H1 (cell line): Measurements from ENCODE around the gene FLT4. TPM values are rescaled to one million over a fixed set of nuclear protein-coding genes. Genes with fewer than 3 reads are reported as not detected.

Experiments used
- CTCF ChIA-PET: fragments of 300-600 bp; sonication (Branson Sonifier 250); formaldehyde crosslinking; loops from one replicate; lab custom pipeline; 2021; ENCODE audit not compliant: partially characterized antibody; lab: Charles Lee
- POLR2A ChIA-PET: fragments of 300-600 bp; sonication (Branson Sonifier 250); formaldehyde crosslinking; loops from one replicate; lab custom pipeline; 2021; ENCODE audit warnings: inconsistent platforms; ENCODE audit not compliant: partially characterized antibody; lab: Charles Lee
- DNase-seq, 2 experiments: peaks; one replicate each; pipeline versions ENCODE4 v3.0.0 to v3.0.0-alpha.2; 2010 to 2022; ENCODE audit warnings: low spot score in 2 of 2, low read depth in 1 of 2, mixed read lengths in 1 of 2
- FAIRE-seq: peaks from 2 replicates; lab custom pipeline; 2011; peaks lifted over from hg19 to GRCh38; lab: Jason Lieb, UNC
- H2AFZ ChIP-seq: 2 replicates; pipeline ENCODE4 v1.8.1; 2012; ENCODE audit warnings: low read length, inconsistent platforms
- H2AK5ac ChIP-seq: 2 replicates; pipeline ENCODE4 v1.6.1; 2013; ENCODE audit warnings: low read depth, low read length
- H2BK120ac ChIP-seq: replicated peaks from 2 replicates; pipeline ENCODE3; 2013; ENCODE audit warnings: low read depth, low read length, inconsistent platforms
- H2BK12ac ChIP-seq: 2 replicates; pipeline ENCODE4 v1.6.1; 2013; ENCODE audit warnings: low read depth, low read length
- H2BK15ac ChIP-seq: 2 replicates; pipeline ENCODE4 v1.6.1; 2013; ENCODE audit warnings: low read length
- H2BK20ac ChIP-seq: 2 replicates; pipeline ENCODE4 v1.6.1; 2013; ENCODE audit warnings: low read length
- H2BK5ac ChIP-seq: 2 replicates; pipeline ENCODE4 v1.6.1; 2013; ENCODE audit warnings: low read depth, low read length
- H3K14ac ChIP-seq: 2 replicates; pipeline ENCODE4 v1.6.1; 2013; ENCODE audit warnings: inconsistent platforms; ENCODE audit not compliant: insufficient read length
- H3K18ac ChIP-seq: 2 replicates; pipeline ENCODE4 v1.6.1; 2013; ENCODE audit warnings: low read length; ENCODE audit errors: extremely low read depth
- H3K23ac ChIP-seq: 2 replicates; pipeline ENCODE4 v1.6.1; 2013; ENCODE audit warnings: inconsistent platforms; ENCODE audit not compliant: insufficient read length
- H3K23me2 ChIP-seq: 2 replicates; pipeline ENCODE4 v1.6.1; 2013; ENCODE audit warnings: low read depth, low read length
- H3K27ac ChIP-seq: 2 replicates; pipeline ENCODE4 v1.6.1; 2011; ENCODE audit warnings: low read depth, low read length, inconsistent platforms
- H3K27me3 ChIP-seq, 4 experiments: replicated peaks in 1 of 4; 1 replicate in 1 of 4; 2 replicates in 3 of 4; pipeline versions ENCODE4 v1.6.1 to v1.8.1; 2011 to 2013; ENCODE audit warnings: low read length in 3 of 4, mild to moderate bottlenecking in 3 of 4, inconsistent platforms in 2 of 4, mixed read lengths in 2 of 4, moderate library complexity in 1 of 4; ENCODE audit not compliant: control insufficient read depth in 3 of 4, insufficient read depth in 3 of 4; ENCODE audit errors: extremely low read depth in 1 of 4
- H3K36me3 ChIP-seq, 4 experiments: 2 replicates each; pipeline versions ENCODE4 v1.6.1 to v1.8.1; 2011 to 2013; ENCODE audit warnings: mild to moderate bottlenecking in 4 of 4, low read length in 3 of 4, moderate library complexity in 2 of 4, control low read depth in 1 of 4, inconsistent platforms in 1 of 4; ENCODE audit not compliant: insufficient read depth in 4 of 4, control insufficient read depth in 2 of 4
- H3K4ac ChIP-seq: replicated peaks from 2 replicates; pipeline ENCODE3; 2013; ENCODE audit warnings: low read length, low read depth, mixed read lengths, inconsistent platforms; ENCODE audit not compliant: insufficient read length
- H3K4me1 ChIP-seq, 4 experiments: replicated peaks in 1 of 4; 1 replicate in 1 of 4; 2 replicates in 3 of 4; pipeline versions ENCODE4 v1.6.1 to v1.8.1; 2011 to 2013; ENCODE audit warnings: low read length in 3 of 4, inconsistent platforms in 2 of 4, mixed read lengths in 1 of 4; ENCODE audit not compliant: insufficient read depth in 4 of 4, control insufficient read depth in 3 of 4
- H3K4me2 ChIP-seq, 2 experiments: 2 replicates each; pipeline versions ENCODE4 v1.6.1 to v1.8.1; 2011 to 2013; ENCODE audit warnings: low read depth in 2 of 2, low read length in 2 of 2, control low read depth in 1 of 2, inconsistent platforms in 1 of 2, mild to moderate bottlenecking in 1 of 2; ENCODE audit not compliant: insufficient read depth in 1 of 2
- H3K4me3 ChIP-seq, 4 experiments: fragments of 200-600, 300-600 bp in 1 of 4; sonication (generic), shearing (Covaris generic), sonication (Bioruptor Twin) in 1 of 4; 2 replicates each; pipeline versions ENCODE4 v1.5.1 to v1.8.1; 2011 to 2016; ENCODE audit warnings: low read length in 4 of 4, low read depth in 3 of 4, control low read depth in 2 of 4, inconsistent platforms in 2 of 4, mild to moderate bottlenecking in 2 of 4, mixed read lengths in 1 of 4, moderate library complexity in 1 of 4; ENCODE audit not compliant: insufficient read depth in 2 of 4; ENCODE audit errors: extremely low read depth in 1 of 4
- H3K56ac ChIP-seq: replicated peaks from 2 replicates; pipeline ENCODE3; 2013; ENCODE audit warnings: low read depth, mild to moderate bottlenecking, mixed read lengths, low read length, inconsistent platforms; ENCODE audit not compliant: insufficient read length
- H3K79me1 ChIP-seq: 2 replicates; pipeline ENCODE4 v1.6.1; 2013; ENCODE audit warnings: low read depth, low read length, control low read depth
- H3K79me2 ChIP-seq, 2 experiments: 2 replicates each; pipeline versions ENCODE4 v1.6.1 to v1.8.1; 2012 to 2013; ENCODE audit warnings: low read length in 2 of 2, mild to moderate bottlenecking in 2 of 2, inconsistent platforms in 1 of 2; ENCODE audit not compliant: insufficient read depth in 2 of 2, control insufficient read depth in 1 of 2
- H3K9ac ChIP-seq, 4 experiments: replicated peaks in 1 of 4; 1 replicate in 1 of 4; 2 replicates in 3 of 4; pipeline versions ENCODE4 v1.6.1 to v1.8.1; 2011 to 2013; ENCODE audit warnings: low read depth in 3 of 4, low read length in 3 of 4, control low read depth in 2 of 4, mild to moderate bottlenecking in 2 of 4, moderate library complexity in 2 of 4, inconsistent platforms in 1 of 4; ENCODE audit errors: extremely low read depth in 1 of 4
- H3K9me3 ChIP-seq, 2 experiments: 2 replicates each; pipeline versions ENCODE4 v1.6.1 to v1.8.1; 2012 to 2013; ENCODE audit warnings: mild to moderate bottlenecking in 2 of 2, moderate library complexity in 2 of 2, control low read depth in 1 of 2, inconsistent platforms in 1 of 2, low read depth in 1 of 2, low read length in 1 of 2, mixed read lengths in 1 of 2; ENCODE audit not compliant: insufficient read depth in 2 of 2
- H4K20me1 ChIP-seq, 2 experiments: replicated peaks in 1 of 2; 2 replicates each; pipeline versions ENCODE3 to v1.8.1; 2011 to 2013; ENCODE audit warnings: inconsistent platforms in 2 of 2, low read length in 2 of 2, mild to moderate bottlenecking in 1 of 2; ENCODE audit not compliant: insufficient read depth in 2 of 2, control insufficient read depth in 1 of 2
- H4K5ac ChIP-seq: 2 replicates; pipeline ENCODE4 v1.6.1; 2013; ENCODE audit warnings: low read length, low read depth, mixed read lengths, inconsistent platforms; ENCODE audit not compliant: insufficient read length
- H4K8ac ChIP-seq: 2 replicates; pipeline ENCODE4 v1.8.0; 2013; ENCODE audit warnings: mild to moderate bottlenecking, moderate library complexity, low read length, inconsistent platforms; ENCODE audit not compliant: insufficient read depth; ENCODE audit errors: extremely low read depth
- H4K91ac ChIP-seq: replicated peaks from 2 replicates; pipeline ENCODE3; 2013; ENCODE audit warnings: low read length, mixed read lengths, inconsistent platforms; ENCODE audit not compliant: insufficient read length
- HDAC6 ChIP-seq: IDR thresholded peaks from one replicate; pipeline ENCODE4 v1.7.1; 2012; ENCODE audit warnings: low read depth, mild to moderate bottlenecking, inconsistent platforms, low read length, moderate library complexity
- POU5F1 ChIP-seq: IDR thresholded peaks from 2 replicates; pipeline ENCODE4 v1.6.1; 2011; ENCODE audit warnings: low read depth, mild to moderate bottlenecking, low read length, moderate library complexity
- WGBS, 2 experiments: shearing (Covaris generic) in 1 of 2; methylation state at CpG; one replicate each; pipeline versions ENCODE4 v1.1.6 to v1.1.7; 2013 to 2015; ENCODE audit warnings: low lambda C conversion rate in 2 of 2, mixed read lengths in 2 of 2, inconsistent platforms in 1 of 2, low coverage in 1 of 2, missing lambda C conversion rate in 1 of 2; ENCODE audit not compliant: insufficient replicate concordance in 2 of 2, insufficient coverage in 1 of 2, insufficient read length in 1 of 2; ENCODE audit errors: extremely low coverage in 1 of 2, missing lambda C conversion rate in 1 of 2; 5-methylcytosine and 5-hydroxymethylcytosine counted together
- polyA plus RNA-seq, 7 experiments: library from polyadenylated mRNA; depleted of rRNA in 3 of 7; stranded (reverse) in 5 of 7; unstranded in 2 of 7; fragments of >200 nt in 5 of 7; fragments of 200-250 nt in 2 of 7; gene quantifications; 1 replicate in 5 of 7; 2 replicates in 1 of 7; 4 replicates in 1 of 7; pipeline versions ENCODE4 v1.2.1 to v1.2.3, GENCODE V29; 2011 to 2013; ENCODE audit warnings: missing spikeins in 2 of 7, mixed read lengths in 2 of 7
- total RNA-seq: library from RNA; stranded (reverse); fragmentation: NEBNext Ultra II Directional; extraction: Animal tissue kit (Norgen Biotek cat#: 25700); gene quantifications from 2 replicates; pipeline ENCODE4 v1.2.1, GENCODE V29; 2021

FLT4 gene
- total and polyA plus RNA-seq, 2 of the 8 experiments (the other 6 are each of a cell fraction or from before 2014, with no cell fraction given): 6.5 to 7.7 TPM

DNA sequence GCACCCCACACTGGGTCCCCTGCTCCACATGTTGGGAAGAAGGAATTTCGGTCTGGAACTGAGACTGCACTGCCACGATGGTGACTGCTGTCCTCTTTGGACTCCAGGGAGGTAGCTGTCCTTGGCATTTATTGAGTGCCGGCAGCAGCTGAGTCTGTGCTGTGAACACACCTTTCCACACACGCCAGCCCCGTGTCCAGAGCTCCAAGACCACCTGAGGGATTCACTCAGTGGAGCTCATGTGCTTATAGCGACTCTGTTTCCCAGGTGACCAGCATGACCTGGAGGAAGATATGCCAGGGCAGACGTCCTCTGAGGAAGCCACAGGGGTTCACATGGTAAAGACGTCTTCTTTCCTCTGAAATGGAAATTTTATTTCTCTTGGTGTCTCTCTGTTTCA is 33.2 kb upstream of the FLT4 start:
- Histone ChIP-seq H3K9ac (no peak overlapping the region), H2BK20ac (no peak overlapping the region), H2BK5ac (no peak overlapping the region), H2BK12ac (no peak overlapping the region), H3K4ac (no peak overlapping the region), H2AFZ (no peak overlapping the region), H4K20me1 (no peaks in the 10 kb centered on the region), H3K23me2 (no peaks in the 10 kb centered on the region), H3K14ac (no peak overlapping the region), H3K4me1 (no peaks in the 10 kb centered on the region), H3K27ac (no peak overlapping the region), H3K36me3 (no peaks in the 10 kb centered on the region), H3K4me3 (no peak overlapping the region), H3K79me2 (no peaks in the 10 kb centered on the region), H3K9me3 (peaks cover 4 to 6% of the 10 kb centered on the region in 2 experiments; a peak in 2 of 4 replicates), H4K8ac (no peak overlapping the region), H4K5ac (no peak overlapping the region), H2BK120ac (no peak overlapping the region), H3K23ac (no peak overlapping the region), H3K27me3 (no peaks in the 10 kb centered on the region), H3K18ac (no peak overlapping the region), H3K4me2 (no peak overlapping the region), H3K56ac (no peak overlapping the region), H2BK15ac (no peak overlapping the region), H4K91ac (no peak overlapping the region), H2AK5ac (no peak overlapping the region), H3K79me1 (no peaks in the 10 kb centered on the region)
- CTCF ChIA-PET: interaction anchor here (3.3 kb wide), 1 partner anchor 36 kb away, joined by 20 read pairs; no protein-coding TSS in a partner anchor
- FAIRE-seq (no peak), DNase-seq (no peak)
- WGBS, 2 experiments: 91% methylated on average over 8 of the region's 8 CpGs; no CpG with 5 or more reads in 1 of the 2 experiments
- POLR2A ChIA-PET: interaction anchor here (1.5 kb wide), 1 partner anchor 12 kb away, joined by 5 read pairs; no protein-coding TSS in a partner anchor
- TF ChIP-seq HDAC6 (no peak), POU5F1 (no peak)
